Stimulated activated CD4-positive, alpha-beta T cell treated with anti-CD3 and anti-CD28 coated beads, Interleukin-2, amount 100 ng/mL, for 4 hours (primary cell): ENCODE data around the gene MESD.

Experiments
- DNase-seq: peaks from one replicate; pipeline ENCODE4 v3.0.0-alpha.2; 2020; ENCODE audit warnings: low read depth

Gene MESD

GRCh38 chr15:80991421-80991820 is 1.8 kb upstream of the MESD start:
- DNase-seq: no peak

GRCh38 chr15:80990955-80991354 is 1.3 kb upstream of the MESD start:
- DNase-seq: no peak

- no peak for DNase-seq
Observed at GRCh38 chr15:80989081-80989517, 520 bp downstream of the MESD start.

GRCh38 chr15:80988148-80988796 is 1.3 kb downstream of the MESD start:
- DNase-seq: no peak

- DNase-seq: no peak
Observed at GRCh38 chr15:80986487-80986886, 3.1 kb downstream of the MESD start.

GRCh38 chr15:80985981-80986380 is 3.6 kb downstream of the MESD start:
- DNase-seq: no peak

GRCh38 chr15:80984856-80985255 is 4.8 kb downstream of the MESD start:
- no peak for DNase-seq

- DNase-seq: no peak
Observed at GRCh38 chr15:80982839-80983238, 6.8 kb downstream of the MESD start.

GRCh38 chr15:80982205-80982604 is 7.4 kb downstream of the MESD start:
- DNase-seq: no peak

- DNase-seq: no peak
Observed at GRCh38 chr15:80979538-80980200, 9.9 kb downstream of the MESD start.

GRCh38 chr15:80978685-80979329 is 10.8 kb downstream of the MESD start:
- DNase-seq: no peak

GRCh38 chr15:80977627-80978036 is 12.0 kb downstream of the MESD start:
- no peak for DNase-seq

GRCh38 chr15:80976851-80977250 is 12.8 kb downstream of the MESD start:
- DNase-seq: no peak

GRCh38 chr15:80974914-80975313 is 14.7 kb downstream of the MESD start:
- no peak for DNase-seq

GRCh38 chr15:80972276-80972675 is 17.3 kb downstream of the MESD start:
- DNase-seq: no peak

GRCh38 chr15:80971143-80971542 is 18.5 kb downstream of the MESD start:
- no peak for DNase-seq

GRCh38 chr15:80970658-80971057 is 19.0 kb downstream of the MESD start:
- no peak for DNase-seq

GRCh38 chr15:80970018-80970657 is 19.5 kb downstream of the MESD start:
- peak; percentile 46 for DNase-seq

GRCh38 chr15:80969316-80969715 is 20.3 kb downstream of the MESD start:
- DNase-seq: no peak

- no peak for DNase-seq
Observed at GRCh38 chr15:80967991-80968510, 21.6 kb downstream of the MESD start.

GRCh38 chr15:80967451-80967850 is 22.2 kb downstream of the MESD start:
- DNase-seq: no peak

- no peak for DNase-seq
Observed at GRCh38 chr15:80966431-80967197, 23.0 kb downstream of the MESD start.
